ENCODE measurements around the gene ZNF423. TPM values are rescaled to one million over a fixed set of nuclear protein-coding genes. Genes with fewer than 3 reads are reported as not detected.

ZNF423 gene
- polyA plus RNA-seq, 1 donor from 2014 or later = 4.5 TPM

DNA sequence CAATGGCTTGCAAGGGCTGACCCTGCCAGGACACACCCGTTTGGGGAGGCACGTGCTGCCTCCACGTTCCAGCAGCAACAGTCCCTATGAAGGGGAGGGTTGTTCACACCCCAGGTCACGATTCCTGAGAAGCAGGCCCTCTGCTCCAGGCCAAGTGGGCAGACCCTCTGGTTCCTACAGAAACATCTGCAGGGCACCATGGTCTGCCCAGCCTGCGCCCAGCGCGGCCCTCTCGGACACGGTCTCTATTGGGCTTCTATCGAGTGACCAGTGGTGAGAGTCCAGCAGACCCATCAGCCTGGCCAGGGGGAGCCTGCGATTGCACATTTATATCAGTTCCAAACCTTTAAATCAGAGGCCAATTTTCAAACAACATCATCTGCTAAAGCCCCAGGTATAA is 128.3 kb downstream of the ZNF423 start:
- no peak overlapping the region for H3K27ac ChIP-seq (ENCODE audit: low read length)
- no peak overlapping the region for H2AFZ ChIP-seq (ENCODE audit: low read depth, low read length)
- H3K9me2 ChIP-seq (ENCODE audit: insufficient read depth, low read length) = no peaks in the 10 kb centered on the region
- H3K4me3 ChIP-seq (ENCODE audit: low read length) = no peak overlapping the region
- H3K36me3 ChIP-seq (ENCODE audit: insufficient read depth, low read length) = no peaks in the 10 kb centered on the region
- peaks cover 4% of the 10 kb centered on the region for H3K9me3 ChIP-seq (ENCODE audit: low read length)
- no peaks in the 10 kb centered on the region for H4K20me1 ChIP-seq (ENCODE audit: insufficient read depth)
- peaks cover 5% of the 10 kb centered on the region for H3K79me2 ChIP-seq (replicated peaks; ENCODE audit: insufficient read depth, low read length)
- H3F3A ChIP-seq (ENCODE audit: insufficient read depth, low read length, poor library complexity, severe bottlenecking) = no peaks in the 10 kb centered on the region
- H3K9ac ChIP-seq (ENCODE audit: low read length) = no peak overlapping the region
- TF ChIP-seq RAD21 (conservative IDR thresholded peaks at IDR 0.05) = no peak
- no peak for TF ChIP-seq TAF1 (IDR thresholded peaks at IDR 0.05; ENCODE audit: low read depth)
- no peak for TF ChIP-seq POLR2AphosphoS5 (IDR thresholded peaks at IDR 0.05)
- no peak for TF ChIP-seq EZH2 (IDR thresholded peaks at IDR 0.05; ENCODE audit: borderline replicate concordance, insufficient read depth, low read length, poor library complexity, severe bottlenecking)
- TF ChIP-seq SMC3 (conservative IDR thresholded peaks at IDR 0.05; ENCODE audit: poor library complexity) = no peak
- TF ChIP-seq REST (IDR thresholded peaks at IDR 0.05; ENCODE audit: borderline replicate concordance) = no peak
- no peak for TF ChIP-seq MXI1 (conservative IDR thresholded peaks at IDR 0.05; ENCODE audit: poor library complexity, severe bottlenecking)
- TF ChIP-seq CTCF (IDR thresholded peaks at IDR 0.05; ENCODE audit: poor library complexity, severe bottlenecking) = no peak
- no peak for TF ChIP-seq EP300 (conservative IDR thresholded peaks at IDR 0.05; ENCODE audit: poor library complexity, severe bottlenecking)
- no peak overlapping the region for H3K4me2 ChIP-seq (ENCODE audit: low read length)
- H3K27me3 ChIP-seq (ENCODE audit: insufficient read depth, low read depth, low read length) = no peaks in the 10 kb centered on the region

GRCh38 chr16:49726155-49726554 is 129.8 kb downstream of the ZNF423 start:
- no peak overlapping the region for H3K27ac ChIP-seq (ENCODE audit: low read length)
- H3K9me3 ChIP-seq (ENCODE audit: low read length) = peaks cover 4% of the 10 kb centered on the region
- no peak overlapping the region for H3K4me2 ChIP-seq (ENCODE audit: low read length)
- H4K20me1 ChIP-seq (ENCODE audit: insufficient read depth) = no peaks in the 10 kb centered on the region
- H3K27me3 ChIP-seq (ENCODE audit: insufficient read depth, low read depth, low read length) = no peaks in the 10 kb centered on the region
- H2AFZ ChIP-seq (ENCODE audit: low read depth, low read length) = no peak overlapping the region
- TF ChIP-seq EP300 (conservative IDR thresholded peaks at IDR 0.05; ENCODE audit: poor library complexity, severe bottlenecking) = no peak
- TF ChIP-seq POLR2AphosphoS5 (IDR thresholded peaks at IDR 0.05) = no peak
- no peak for TF ChIP-seq CTCF (IDR thresholded peaks at IDR 0.05; ENCODE audit: poor library complexity, severe bottlenecking)
- no peak for TF ChIP-seq SMC3 (conservative IDR thresholded peaks at IDR 0.05; ENCODE audit: poor library complexity)
- TF ChIP-seq RAD21 (conservative IDR thresholded peaks at IDR 0.05) = no peak
- no peak for TF ChIP-seq REST (IDR thresholded peaks at IDR 0.05; ENCODE audit: borderline replicate concordance)
- no peak for TF ChIP-seq MXI1 (conservative IDR thresholded peaks at IDR 0.05; ENCODE audit: poor library complexity, severe bottlenecking)
- no peak for TF ChIP-seq EZH2 (IDR thresholded peaks at IDR 0.05; ENCODE audit: borderline replicate concordance, insufficient read depth, low read length, poor library complexity, severe bottlenecking)
- TF ChIP-seq TAF1 (IDR thresholded peaks at IDR 0.05; ENCODE audit: low read depth) = no peak
- no peaks in the 10 kb centered on the region for H3K36me3 ChIP-seq (ENCODE audit: insufficient read depth, low read length)
- H3K9me2 ChIP-seq (ENCODE audit: insufficient read depth, low read length) = no peaks in the 10 kb centered on the region
- no peak overlapping the region for H3K9ac ChIP-seq (ENCODE audit: low read length)
- no peak overlapping the region for H3K4me3 ChIP-seq (ENCODE audit: low read length)
- H3K79me2 ChIP-seq (replicated peaks; ENCODE audit: insufficient read depth, low read length) = peaks cover 7% of the 10 kb centered on the region
- no peaks in the 10 kb centered on the region for H3F3A ChIP-seq (ENCODE audit: insufficient read depth, low read length, poor library complexity, severe bottlenecking)
